GM19463 (cell line): Measurements from ENCODE around the gene ZNF584.

Experiments used
- ATAC-seq: cut with Tn5 transposase; IDR thresholded peaks from one replicate; pipeline ENCODE4 v1.9.1; 2021; ENCODE audit warnings: mild to moderate bottlenecking, moderate library complexity; ENCODE audit not compliant: unreplicated experiment

The ZNF584 gene

GRCh38 chr19:58460039-58460438 is 51.6 kb downstream of the ZNF584 start:
- no peak for ATAC-seq

- peak; percentile 10 for ATAC-seq
These were observed 57.8 kb downstream of the ZNF584 start for GRCh38 chr19:58466089-58466759.

- peak; percentile 95 for ATAC-seq
These were observed 58.5 kb downstream of the ZNF584 start, which contains the start of gene ZNF324 for GRCh38 chr19:58466760-58467589. TSS of gene ZNF324 (plus strand) at chr19:58467080. CDS start at chr19:58469186, 2,106 bp downstream.
